Body of pancreas (tissue), 4 donors: Measurements from ENCODE around the gene KRTAP6-3. TPM values are rescaled to one million over a fixed set of nuclear protein-coding genes. Genes with fewer than 3 reads are reported as not detected.

Experiments used
- ATAC-seq: fragments of 150-250 bp; one replicate; pipeline ENCODE4 v1.9.1; 2016
- DNase-seq, 4 donors: peaks; one replicate each; pipeline ENCODE4 v3.0.0-alpha.2; 2019
- H3K27ac ChIP-seq, 4 donors: fragments of 200-600 bp; sonication (generic); 1 replicate in 3 of 4; 2 replicates in 1 of 4; pipeline versions ENCODE4 v1.5.1 to v1.6.1; 2016 to 2019; ENCODE audit warnings: mild to moderate bottlenecking in 1 of 4, mixed read lengths in 1 of 4, moderate library complexity in 1 of 4
- H3K27me3 ChIP-seq, 2 donors: fragments of 200-600 bp; sonication (generic); one replicate each; pipeline ENCODE4 v1.6.0; 2016; ENCODE audit warnings: mild to moderate bottlenecking in 1 of 2
- H3K36me3 ChIP-seq, 2 donors: fragments of 200-600 bp; sonication (generic); replicated peaks in 1 of 2; 2 replicates each; pipeline ENCODE4 v1.5.1; 2016; ENCODE audit warnings: low read depth in 2 of 2; ENCODE audit not compliant: insufficient read depth in 1 of 2
- H3K4me1 ChIP-seq: fragments of 200-600 bp; sonication (generic); one replicate; pipeline ENCODE4 v1.6.0; 2016
- H3K4me3 ChIP-seq, 2 donors: fragments of 200-600 bp; sonication (generic); 1 replicate in 1 of 2; 2 replicates in 1 of 2; pipeline ENCODE4 v1.5.1; 2016 to 2019
- H3K9me3 ChIP-seq, 3 donors: fragments of 200-600 bp; sonication (generic); 1 replicate in 2 of 3; 2 replicates in 1 of 3; pipeline ENCODE4 v1.5.1; 2016
- CTCF ChIP-seq, 7 experiments: fragments of 450-650 bp in 4 of 7; fragments of 200-600 bp in 3 of 7; sonication (generic) in 3 of 7; IDR thresholded peaks; one replicate each; pipeline ENCODE4 v1.5.1; 2016 to 2019; ENCODE audit warnings: antibody characterized with exemption in 7 of 7
- POLR2A ChIP-seq, 3 donors: fragments of 450-650 bp; IDR thresholded peaks; one replicate each; pipeline ENCODE4 v1.6.1; 2016; ENCODE audit warnings: antibody characterized with exemption in 3 of 3, mild to moderate bottlenecking in 2 of 3
- WGBS, 2 donors: methylation state at CpG; one replicate each; pipeline ENCODE4 v1.1.5; 2017; 5-methylcytosine and 5-hydroxymethylcytosine counted together
- intact Hi-C: fragments of 100-400 bp; cut with DNase I; formaldehyde crosslinking; loops from one replicate; pipeline ENCODE4 v1.15.1; 2023
- total RNA-seq, 2 donors: library from RNA; depleted of rRNA; stranded (reverse); fragments of >200 nt; gene quantifications; one replicate each; pipeline ENCODE4 v1.1.0, GENCODE V29; 2016

The KRTAP6-3 gene
- total RNA-seq, 2 donors from 2014 or later: not detected

GRCh38 chr21:30620080-30620479, 27.8 kb downstream of the KRTAP6-3 start:
- DNase-seq: no peak
- Histone ChIP-seq H3K9me3 (no peaks in the 10 kb centered on the region), H3K27ac (no peak overlapping the region), H3K4me3 (no peak overlapping the region), H3K4me1 (no peaks in the 10 kb centered on the region), H3K27me3 (no peaks in the 10 kb centered on the region), H3K36me3 (no peaks in the 10 kb centered on the region)
- no peak for TF ChIP-seq CTCF (IDR thresholded peaks at IDR 0.05)
- TF ChIP-seq POLR2A (IDR thresholded peaks at IDR 0.05): no peak
- intact Hi-C loops: no loop called here
- ATAC-seq: no peak

- no peaks in the 10 kb centered on the region for H3K27me3 ChIP-seq
- WGBS, 2 donors: 70 to 80% methylated on average over 3 of the region's 3 CpGs
- no peaks in the 10 kb centered on the region for H3K36me3 ChIP-seq
- no peak within 1 kb of the TSS for H3K4me3 ChIP-seq
- no peaks in the 10 kb centered on the region for H3K4me1 ChIP-seq
- H3K9me3 ChIP-seq: no peaks in the 10 kb centered on the region
- ATAC-seq (no peak), DNase-seq (no peak)
- H3K27ac ChIP-seq: no peak within 1 kb of the TSS
- intact Hi-C loops: no loop called here
- TF ChIP-seq CTCF (IDR thresholded peaks at IDR 0.05) (no peak), POLR2A (IDR thresholded peaks at IDR 0.05) (no peak)
Observed at GRCh38 chr21:30620522-30620921, 28.3 kb downstream of the KRTAP6-3 start, which contains the start of gene KRTAP20-4. Gene KRTAP20-4, plus strand, starts transcription at chr21:30620627.

- Histone ChIP-seq H3K36me3 (no peaks in the 10 kb centered on the region), H3K9me3 (no peaks in the 10 kb centered on the region), H3K4me1 (no peaks in the 10 kb centered on the region), H3K27ac (no peak overlapping the region), H3K4me3 (no peak overlapping the region), H3K27me3 (no peaks in the 10 kb centered on the region)
- TF ChIP-seq POLR2A (IDR thresholded peaks at IDR 0.05): no peak
- no peak for DNase-seq
- intact Hi-C loops: no loop called here
- 68 to 82% methylated on average over 3 of the region's 3 CpGs for WGBS, 2 donors
- no peak for ATAC-seq
Observed at GRCh38 chr21:30623362-30623761, 31.1 kb downstream of the KRTAP6-3 start.

GRCh38 chr21:30625449-30626165, 33.4 kb downstream of the KRTAP6-3 start:
- Histone ChIP-seq H3K36me3 (no peaks in the 10 kb centered on the region), H3K27me3 (no peaks in the 10 kb centered on the region), H3K4me3 (no peak overlapping the region), H3K27ac (no peak overlapping the region), H3K9me3 (no peaks in the 10 kb centered on the region), H3K4me1 (no peaks in the 10 kb centered on the region)
- intact Hi-C loops: no loop called here
- ATAC-seq (no peak), DNase-seq (no peak)
- WGBS, 2 donors: 84 to 85% methylated on average over 3 to 4 of the region's 4 CpGs
- no peak for TF ChIP-seq POLR2A (IDR thresholded peaks at IDR 0.05)
- no peak for TF ChIP-seq CTCF (IDR thresholded peaks at IDR 0.05)

- H3K27ac ChIP-seq: no peak overlapping the region
- no peaks in the 10 kb centered on the region for H3K4me1 ChIP-seq
- H3K36me3 ChIP-seq: no peaks in the 10 kb centered on the region
- DNase-seq (no peak), ATAC-seq (no peak)
- H3K4me3 ChIP-seq: no peak overlapping the region
- TF ChIP-seq POLR2A (IDR thresholded peaks at IDR 0.05) (no peak), CTCF (IDR thresholded peaks at IDR 0.05) (no peak)
- WGBS, 2 donors: 67 to 80% methylated on average over 4 of the region's 4 CpGs
- H3K27me3 ChIP-seq: no peaks in the 10 kb centered on the region
- no peaks in the 10 kb centered on the region for H3K9me3 ChIP-seq
- intact Hi-C loops: no loop called here
Observed at GRCh38 chr21:30628109-30628508, 35.9 kb downstream of the KRTAP6-3 start.
